Uterus (tissue), 4 donors: Measurements from ENCODE around the gene AGTR2. TPM values are rescaled to one million over a fixed set of nuclear protein-coding genes. Genes with fewer than 3 reads are reported as not detected.

Experiments
- DNase-seq, 2 donors: peaks; one replicate each; pipeline ENCODE4 v3.0.0-alpha.2; 2019 to 2020
- H3K27ac ChIP-seq, 2 donors: fragments of 200-600 bp; sonication (generic); 1 replicate in 1 of 2; 2 replicates in 1 of 2; pipeline ENCODE4 v1.5.1; 2016 to 2018
- H3K27me3 ChIP-seq, 2 donors: fragments of 200-600 bp; sonication (generic); one replicate each; pipeline ENCODE4 v1.5.1; 2018 to 2019; ENCODE audit warnings: control low read depth in 1 of 2
- H3K36me3 ChIP-seq, 2 donors: fragments of 200-600 bp; sonication (generic); one replicate each; pipeline ENCODE4 v1.5.1; 2019; ENCODE audit warnings: control low read depth in 1 of 2
- H3K4me1 ChIP-seq, 2 donors: fragments of 200-600 bp; sonication (generic); one replicate each; pipeline ENCODE4 v1.5.1; 2018 to 2019; ENCODE audit warnings: control low read depth in 1 of 2
- H3K4me3 ChIP-seq, 2 donors: fragments of 200-600 bp; sonication (generic); 1 replicate in 1 of 2; 2 replicates in 1 of 2; pipeline ENCODE4 v1.5.1; 2018 to 2019; ENCODE audit warnings: mild to moderate bottlenecking in 1 of 2
- H3K9me3 ChIP-seq, 2 donors: fragments of 200-600 bp; sonication (generic); one replicate each; pipeline ENCODE4 v1.5.1; 2019; ENCODE audit warnings: control low read depth in 1 of 2
- CTCF ChIP-seq, 4 experiments: fragments of 200-600 bp in 2 of 4; fragments of 450-650 bp in 2 of 4; sonication (generic) in 2 of 4; IDR thresholded peaks; one replicate each; pipeline ENCODE4 v1.5.1; 2016 to 2019; ENCODE audit warnings: antibody characterized with exemption in 4 of 4, mild to moderate bottlenecking in 2 of 4, moderate library complexity in 1 of 4
- POLR2A ChIP-seq, 2 donors: fragments of 450-650 bp; IDR thresholded peaks; one replicate each; pipeline ENCODE4 v1.6.1; 2016; ENCODE audit warnings: antibody characterized with exemption in 2 of 2, mild to moderate bottlenecking in 1 of 2, moderate library complexity in 1 of 2
- intact Hi-C: fragments of 100-400 bp; cut with DNase I; formaldehyde crosslinking; loops from one replicate; pipeline ENCODE4 v1.15.1; 2023; ENCODE audit warnings: low total_unique reads
- total RNA-seq, 4 donors: library from RNA; depleted of rRNA in 3 of 4; stranded (reverse); fragments of >200 nt in 3 of 4; gene quantifications; one replicate each; pipeline versions ENCODE4 v1.1.0 to v1.2.4, GENCODE V29; 2014 to 2023
- donor health status: DM: yes; HTN: yes; CAD: no.

Gene AGTR2
- total RNA-seq, 4 donors from 2014 or later = 0.59 to 128 (median 0.77) TPM; not detected in 1

- no peaks in the 10 kb centered on the region for H3K36me3 ChIP-seq
- no peaks in the 10 kb centered on the region for H3K27me3 ChIP-seq
- no peaks in the 10 kb centered on the region for H3K4me1 ChIP-seq
- intact Hi-C loops = no loop called here
- H3K9me3 ChIP-seq = no peaks in the 10 kb centered on the region
- DNase-seq = no peak
- no peak overlapping the region for H3K27ac ChIP-seq
- no peak overlapping the region for H3K4me3 ChIP-seq
- TF ChIP-seq CTCF (IDR thresholded peaks at IDR 0.05) = no peak
- no peak for TF ChIP-seq POLR2A (IDR thresholded peaks at IDR 0.05)
Observed at GRCh38 chrX:116181300-116181699, 10.8 kb downstream of the AGTR2 start.

- TF ChIP-seq CTCF (IDR thresholded peaks at IDR 0.05) = no peak
- TF ChIP-seq POLR2A (IDR thresholded peaks at IDR 0.05) = no peak
- Histone ChIP-seq H3K4me3 (no peak overlapping the region), H3K9me3 (no peaks in the 10 kb centered on the region), H3K27ac (no peak overlapping the region), H3K27me3 (no peaks in the 10 kb centered on the region), H3K36me3 (no peaks in the 10 kb centered on the region), H3K4me1 (no peaks in the 10 kb centered on the region)
- no peak for DNase-seq
- intact Hi-C loops = no loop called here
Observed at GRCh38 chrX:116185163-116185562, 14.6 kb downstream of the AGTR2 start.

GRCh38 chrX:116194649-116195048 lies 24.1 kb downstream of the AGTR2 start:
- no peaks in the 10 kb centered on the region for H3K9me3 ChIP-seq
- intact Hi-C loops = no loop called here
- no peaks in the 10 kb centered on the region for H3K36me3 ChIP-seq
- TF ChIP-seq POLR2A (IDR thresholded peaks at IDR 0.05) = no peak
- TF ChIP-seq CTCF (IDR thresholded peaks at IDR 0.05) = no peak
- H3K27me3 ChIP-seq = no peaks in the 10 kb centered on the region
- DNase-seq = no peak
- H3K27ac ChIP-seq = no peak overlapping the region
- H3K4me3 ChIP-seq = no peak overlapping the region
- H3K4me1 ChIP-seq = no peaks in the 10 kb centered on the region

- TF ChIP-seq POLR2A (IDR thresholded peaks at IDR 0.05) = no peak
- no peak for TF ChIP-seq CTCF (IDR thresholded peaks at IDR 0.05)
- no peak for DNase-seq
- intact Hi-C loops = no loop called here
- H3K9me3 ChIP-seq = no peaks in the 10 kb centered on the region
- no peaks in the 10 kb centered on the region for H3K36me3 ChIP-seq
- no peak overlapping the region for H3K4me3 ChIP-seq
- H3K27ac ChIP-seq = no peak overlapping the region
- H3K27me3 ChIP-seq = no peaks in the 10 kb centered on the region
- H3K4me1 ChIP-seq = no peaks in the 10 kb centered on the region
Observed at GRCh38 chrX:116198235-116198634, 27.7 kb downstream of the AGTR2 start.

- no peaks in the 10 kb centered on the region for H3K36me3 ChIP-seq
- H3K4me3 ChIP-seq = no peak overlapping the region
- no peaks in the 10 kb centered on the region for H3K9me3 ChIP-seq
- DNase-seq = no peak
- H3K27me3 ChIP-seq = no peaks in the 10 kb centered on the region
- TF ChIP-seq CTCF (IDR thresholded peaks at IDR 0.05) (no peak), POLR2A (IDR thresholded peaks at IDR 0.05) (no peak)
- H3K4me1 ChIP-seq = no peaks in the 10 kb centered on the region
- no peak overlapping the region for H3K27ac ChIP-seq
- intact Hi-C loops = no loop called here
Observed at GRCh38 chrX:116198810-116199209, 28.3 kb downstream of the AGTR2 start.
